PC-9 (cell line): ENCODE results near the gene CALML6.
A peak's percentile ranks its signal among the peaks of the same experiment; 100 is the strongest.

Experiments
- CTCF ChIP-seq: fragments of 200-600 bp; sonication (generic); conservative IDR thresholded peaks from 2 replicates; pipeline ENCODE4 v1.6.1; 2017; ENCODE audit warnings: mixed run types, antibody characterized with exemption, mild to moderate bottlenecking, moderate library complexity
- EZH2 ChIP-seq: fragments of 200-600 bp; sonication (generic); IDR thresholded peaks from 2 replicates; pipeline ENCODE4 v1.8.0; 2017; ENCODE audit warnings: antibody characterized with exemption, low read depth

GRCh38 chr1:1959840-1960479, 44.9 kb downstream of the CALML6 start:
- TF ChIP-seq CTCF, result peak; percentile 91
- TF ChIP-seq EZH2, result no peak
